Choroid plexus epithelial cell (primary cell): Measurements from ENCODE around the gene RPTOR.

Experiments used
- DNase-seq: peaks from one replicate; pipeline ENCODE4 v3.0.0-alpha.2; 2010; ENCODE audit warnings: low read depth
- H3K4me3 ChIP-seq: 2 replicates; pipeline ENCODE4 v1.5.1; 2011; ENCODE audit warnings: low read depth, mild to moderate bottlenecking, control low read depth, low read length, moderate library complexity
- CTCF ChIP-seq: conservative IDR thresholded peaks from 2 replicates; pipeline ENCODE4 v1.5.1; 2011; ENCODE audit warnings: low read depth, mild to moderate bottlenecking, control low read depth, inconsistent platforms, low read length, moderate library complexity

The RPTOR gene

GRCh38 chr17:80751946-80752581 lies 207.4 kb downstream of the RPTOR start:
- TF ChIP-seq CTCF, result no peak
- H3K4me3 ChIP-seq, result no peak overlapping the region
- peak; percentile 77 for DNase-seq

GRCh38 chr17:80753685-80754345 lies 209.2 kb downstream of the RPTOR start:
- no peak for TF ChIP-seq CTCF
- no peak for DNase-seq
- H3K4me3 ChIP-seq, result no peak overlapping the region

GRCh38 chr17:80754846-80755245 lies 210.2 kb downstream of the RPTOR start:
- TF ChIP-seq CTCF, result no peak

GRCh38 chr17:80755650-80756405 lies 211.2 kb downstream of the RPTOR start:
- peak; percentile 64 for TF ChIP-seq CTCF
- no peak overlapping the region for H3K4me3 ChIP-seq
- no peak for DNase-seq

More at GRCh38 chr17:80754846-80755245, 210.2 kb downstream of the RPTOR start:
- DNase-seq, result no peak
- H3K4me3 ChIP-seq, result no peak overlapping the region

- TF ChIP-seq CTCF, result no peak
- H3K4me3 ChIP-seq, result no peak overlapping the region
- DNase-seq, result no peak
Observed at GRCh38 chr17:80758481-80759376, 214.1 kb downstream of the RPTOR start.

GRCh38 chr17:80759377-80759673 lies 214.7 kb downstream of the RPTOR start:
- TF ChIP-seq CTCF, result no peak
- no peak for DNase-seq
- no peak overlapping the region for H3K4me3 ChIP-seq
